ENCODE measurements around the gene KCTD19. TPM values are rescaled to one million over a fixed set of nuclear protein-coding genes. Genes with fewer than 3 reads are reported as not detected.

The KCTD19 gene
- total RNA-seq, 4 donors from 2014 or later, result not detected

- Histone ChIP-seq H3K4me3 (no peak overlapping the region), H3K9me3 (no peaks in the 10 kb centered on the region), H3K4me1 (no peaks in the 10 kb centered on the region), H3K27me3 (no peaks in the 10 kb centered on the region), H3K36me3 (peaks cover 0 to 6% (median 0%) of the 10 kb centered on the region in 4 donors), H3K27ac (replicated peaks in 1 of 4) (no peak overlapping the region)
- WGBS, result 97% methylated on average over 14 of the region's 14 CpGs
- TF ChIP-seq POLR2AphosphoS5 (IDR thresholded peaks at IDR 0.05), result no peak
- TF ChIP-seq EP300 (IDR thresholded peaks at IDR 0.05), result no peak
- no peak for TF ChIP-seq CTCF (IDR thresholded peaks at IDR 0.05)
- no peak for TF ChIP-seq POLR2A (IDR thresholded peaks at IDR 0.05; ENCODE audit: low read depth)
- no peak for DNase-seq (ENCODE audit: extremely low spot score)
- intact Hi-C loops (cut with DNase I), result no loop called here
Measured at GRCh38 chr16:67287960-67288359, 38.6 kb downstream of the KCTD19 start.

GRCh38 chr16:67286441-67287235, 39.9 kb downstream of the KCTD19 start:
- H3K36me3 ChIP-seq, result peaks cover 0 to 6% (median 0%) of the 10 kb centered on the region in 4 donors
- intact Hi-C loops (cut with DNase I), result no loop called here
- 96% methylated on average over 9 of the region's 28 CpGs for WGBS
- no peak overlapping the region for H3K27ac ChIP-seq (replicated peaks in 1 of 4)
- H3K9me3 ChIP-seq, result no peaks in the 10 kb centered on the region
- TF ChIP-seq CTCF (IDR thresholded peaks at IDR 0.05) (no peak), POLR2AphosphoS5 (IDR thresholded peaks at IDR 0.05) (no peak), POLR2A (IDR thresholded peaks at IDR 0.05; ENCODE audit: low read depth) (no peak), EP300 (IDR thresholded peaks at IDR 0.05) (no peak)
- no peak for DNase-seq (ENCODE audit: extremely low spot score)
- H3K27me3 ChIP-seq, result no peaks in the 10 kb centered on the region
- H3K4me3 ChIP-seq, result no peak overlapping the region
- H3K4me1 ChIP-seq, result no peaks in the 10 kb centered on the region

GRCh38 chr16:67284699-67285646, 41.6 kb downstream of the KCTD19 start:
- H3K27me3 ChIP-seq, result no peaks in the 10 kb centered on the region
- no peak for DNase-seq (ENCODE audit: extremely low spot score)
- H3K36me3 ChIP-seq, result peaks cover 0 to 6% (median 0%) of the 10 kb centered on the region in 4 donors
- WGBS, result 79% methylated on average over 13 of the region's 34 CpGs
- no peak for TF ChIP-seq EP300 (IDR thresholded peaks at IDR 0.05)
- TF ChIP-seq CTCF (IDR thresholded peaks at IDR 0.05), result peak in 2 of 3 experiments; percentile 21 to 41
- no peak for TF ChIP-seq POLR2A (IDR thresholded peaks at IDR 0.05; ENCODE audit: low read depth)
- TF ChIP-seq POLR2AphosphoS5 (IDR thresholded peaks at IDR 0.05), result no peak
- H3K4me3 ChIP-seq, result no peak overlapping the region
- no peak overlapping the region for H3K27ac ChIP-seq (replicated peaks in 1 of 4)
- peaks cover 0 to 3% (median under 1%) of the 10 kb centered on the region in 4 donors for H3K4me1 ChIP-seq
- H3K9me3 ChIP-seq, result no peaks in the 10 kb centered on the region
- intact Hi-C loops (cut with DNase I), result no loop called here

- H3K27me3 ChIP-seq, result no peaks in the 10 kb centered on the region
- peaks cover 0 to 6% (median 0%) of the 10 kb centered on the region in 4 donors for H3K36me3 ChIP-seq
- H3K9me3 ChIP-seq, result no peaks in the 10 kb centered on the region
- TF ChIP-seq POLR2AphosphoS5 (IDR thresholded peaks at IDR 0.05), result no peak
- no peak for TF ChIP-seq POLR2A (IDR thresholded peaks at IDR 0.05; ENCODE audit: low read depth)
- no peak for TF ChIP-seq EP300 (IDR thresholded peaks at IDR 0.05)
- no peak overlapping the region for H3K4me3 ChIP-seq
- H3K4me1 ChIP-seq, result peaks cover 3 to 13% (median 10%) of the 10 kb centered on the region in 4 donors
- no peak for DNase-seq (ENCODE audit: extremely low spot score)
- intact Hi-C loops (cut with DNase I), result no loop called here
- WGBS, result 95% methylated on average over 17 of the region's 21 CpGs
- no peak overlapping the region for H3K27ac ChIP-seq (replicated peaks in 1 of 4)
Measured at GRCh38 chr16:67283826-67284555, 42.5 kb downstream of the KCTD19 start.

Data from esophagus muscularis mucosa (tissue), 4 donors.